Sigmoid colon (tissue), 4 donors: ENCODE measurements around the gene P2RX4.

Experiments
- EP300 ChIP-seq, 4 donors: sonication (generic); formaldehyde crosslinking; IDR thresholded peaks; one replicate each; pipeline ENCODE4 v1.6.1; 2017; ENCODE audit warnings: antibody characterized with exemption in 4 of 4
- POLR2A ChIP-seq, 2 donors: fragments of 450-650 bp; IDR thresholded peaks; one replicate each; pipeline ENCODE4 v1.6.1; 2016; ENCODE audit warnings: antibody characterized with exemption in 2 of 2, mild to moderate bottlenecking in 2 of 2, moderate library complexity in 2 of 2
- POLR2AphosphoS5 ChIP-seq, 4 donors: sonication (generic); formaldehyde crosslinking; IDR thresholded peaks; one replicate each; pipeline ENCODE4 v1.6.1; 2017; ENCODE audit warnings: antibody characterized with exemption in 4 of 4
- TF ChIP-seq, protein P1 (sequence below), 4 experiments: fragments of 450-650 bp in 3 of 4; fragments of 200-600 bp in 1 of 4; IDR thresholded peaks; one replicate each; pipeline ENCODE4 v1.5.1; 2016 to 2019; ENCODE audit warnings: antibody characterized with exemption in 4 of 4, mild to moderate bottlenecking in 3 of 4, moderate library complexity in 2 of 4

DNA sequence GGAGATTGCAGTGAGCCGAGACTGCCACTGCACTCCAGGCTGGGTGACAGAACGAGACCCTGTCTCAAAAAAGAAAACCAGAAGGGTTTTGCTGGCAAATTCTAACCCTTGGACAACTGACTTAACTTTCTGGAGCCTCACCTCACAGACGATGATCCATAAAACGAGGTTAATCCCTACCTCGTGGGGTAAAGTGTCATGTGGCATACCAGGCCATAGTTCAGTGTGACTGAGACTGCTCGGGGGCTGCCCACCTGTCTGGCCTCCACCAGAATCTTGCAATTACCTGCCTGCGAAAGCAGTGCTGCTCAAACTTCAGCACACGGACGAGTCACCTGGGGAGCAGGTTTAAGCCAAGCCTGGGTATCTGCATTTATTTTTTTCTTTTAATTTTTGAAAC is 26.8 kb downstream of the P2RX4 start:
- TF ChIP-seq, protein P1, sequence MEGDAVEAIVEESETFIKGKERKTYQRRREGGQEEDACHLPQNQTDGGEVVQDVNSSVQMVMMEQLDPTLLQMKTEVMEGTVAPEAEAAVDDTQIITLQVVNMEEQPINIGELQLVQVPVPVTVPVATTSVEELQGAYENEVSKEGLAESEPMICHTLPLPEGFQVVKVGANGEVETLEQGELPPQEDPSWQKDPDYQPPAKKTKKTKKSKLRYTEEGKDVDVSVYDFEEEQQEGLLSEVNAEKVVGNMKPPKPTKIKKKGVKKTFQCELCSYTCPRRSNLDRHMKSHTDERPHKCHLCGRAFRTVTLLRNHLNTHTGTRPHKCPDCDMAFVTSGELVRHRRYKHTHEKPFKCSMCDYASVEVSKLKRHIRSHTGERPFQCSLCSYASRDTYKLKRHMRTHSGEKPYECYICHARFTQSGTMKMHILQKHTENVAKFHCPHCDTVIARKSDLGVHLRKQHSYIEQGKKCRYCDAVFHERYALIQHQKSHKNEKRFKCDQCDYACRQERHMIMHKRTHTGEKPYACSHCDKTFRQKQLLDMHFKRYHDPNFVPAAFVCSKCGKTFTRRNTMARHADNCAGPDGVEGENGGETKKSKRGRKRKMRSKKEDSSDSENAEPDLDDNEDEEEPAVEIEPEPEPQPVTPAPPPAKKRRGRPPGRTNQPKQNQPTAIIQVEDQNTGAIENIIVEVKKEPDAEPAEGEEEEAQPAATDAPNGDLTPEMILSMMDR (IDR thresholded peaks at IDR 0.05), result no peak
- TF ChIP-seq POLR2A (IDR thresholded peaks at IDR 0.05) (no peak), EP300 (IDR thresholded peaks at IDR 0.05) (no peak), POLR2AphosphoS5 (IDR thresholded peaks at IDR 0.05) (no peak)
